WTC11 (cell line): Measurements from ENCODE around the gene GALNTL6. TPM values are rescaled to one million over a fixed set of nuclear protein-coding genes. Genes with fewer than 3 reads are reported as not detected.

Source experiments
- ATAC-seq: fragments of 200-7000 bp; cut with Tn5 transposase; 2 replicates; pipeline ENCODE4 v1.10.0; 2021; ENCODE audit warnings: mild to moderate bottlenecking, moderate library complexity
- CTCF ChIA-PET: fragments of 300-600 bp; sonication (Branson Sonifier 250); formaldehyde crosslinking; loops from one replicate; lab custom pipeline; 2021; ENCODE audit warnings: antibody characterized with exemption; lab: Charles Lee
- POLR2A ChIA-PET: fragments of 350-600 bp; sonication (Branson Sonifier 250); formaldehyde crosslinking; loops from one replicate; lab custom pipeline; 2021; ENCODE audit warnings: antibody characterized with exemption; lab: Charles Lee
- DNase-seq: peaks from one replicate; pipeline ENCODE4 v3.0.0; 2021; ENCODE audit warnings: low spot score
- H3K27ac Mint-ChIP-seq: 2 replicates; pipeline ENCODE4 v1.8.0; 2021; ENCODE audit warnings: mixed read lengths
- H3K27me3 Mint-ChIP-seq: 2 replicates; pipeline ENCODE4 v1.8.0; 2021; ENCODE audit warnings: low read depth, mild to moderate bottlenecking, moderate library complexity, mixed read lengths
- H3K36me3 Mint-ChIP-seq: 2 replicates; pipeline ENCODE4 v1.8.0; 2021; ENCODE audit warnings: mixed read lengths
- H3K4me1 Mint-ChIP-seq: 2 replicates; pipeline ENCODE4 v1.8.0; 2022; ENCODE audit warnings: mixed read lengths
- H3K4me3 Mint-ChIP-seq: 2 replicates; pipeline ENCODE4 v1.8.0; 2021; ENCODE audit warnings: mild to moderate bottlenecking, moderate library complexity, mixed read lengths
- H3K9me3 Mint-ChIP-seq: 2 replicates; pipeline ENCODE4 v1.8.0; 2021; ENCODE audit warnings: mixed read lengths
- ARID4B ChIP-seq: sonication (generic); formaldehyde crosslinking; IDR thresholded peaks from 2 replicates; pipeline ENCODE4 v1.8.0; 2023; ENCODE audit warnings: missing genetic modification reagents, mild to moderate bottlenecking, borderline replicate concordance
- ATF1 ChIP-seq: sonication (generic); formaldehyde crosslinking; IDR thresholded peaks from 2 replicates; pipeline ENCODE4 v1.8.1; 2023; ENCODE audit warnings: mild to moderate bottlenecking, moderate library complexity, missing genetic modification reagents
- ATF2 ChIP-seq: sonication (generic); formaldehyde crosslinking; IDR thresholded peaks from 2 replicates; pipeline ENCODE4 v1.8.1; 2022; ENCODE audit warnings: low read depth, missing genetic modification reagents, borderline replicate concordance
- CREM ChIP-seq: sonication (generic); formaldehyde crosslinking; IDR thresholded peaks from 2 replicates; pipeline ENCODE4 v1.8.1; 2022; ENCODE audit warnings: mild to moderate bottlenecking, missing genetic modification reagents, moderate library complexity
- E2F5 ChIP-seq: sonication (generic); formaldehyde crosslinking; IDR thresholded peaks from 2 replicates; pipeline ENCODE4 v1.8.1; 2022; ENCODE audit warnings: mild to moderate bottlenecking, moderate library complexity, missing genetic modification reagents
- ESRRA ChIP-seq: sonication (generic); formaldehyde crosslinking; IDR thresholded peaks from 2 replicates; pipeline ENCODE4 v1.8.1; 2022; ENCODE audit warnings: mild to moderate bottlenecking, missing genetic modification reagents, borderline replicate concordance
- FOXJ3 ChIP-seq: sonication (generic); formaldehyde crosslinking; IDR thresholded peaks from 2 replicates; pipeline ENCODE4 v1.9.0; 2021; ENCODE audit warnings: missing genetic modification reagents, mild to moderate bottlenecking, borderline replicate concordance
- FOXP1 ChIP-seq: sonication (generic); formaldehyde crosslinking; IDR thresholded peaks from 2 replicates; pipeline ENCODE4 v1.8.0; 2022; ENCODE audit warnings: missing genetic modification reagents, mild to moderate bottlenecking, moderate library complexity, borderline replicate concordance
- GRHL2 ChIP-seq: fragments of 250-450 bp; sonication (Bioruptor Pico); IDR thresholded peaks from 2 replicates; pipeline ENCODE4 v1.8.0; 2022; ENCODE audit warnings: mild to moderate bottlenecking, moderate library complexity; ENCODE audit not compliant: insufficient replicate concordance, severe bottlenecking
- IRF2 ChIP-seq: sonication (generic); formaldehyde crosslinking; IDR thresholded peaks from 2 replicates; pipeline ENCODE4 v1.8.0; 2022; ENCODE audit warnings: low read depth, missing genetic modification reagents, borderline replicate concordance
- JUN ChIP-seq: sonication (generic); formaldehyde crosslinking; IDR thresholded peaks from 2 replicates; pipeline ENCODE4 v1.8.0; 2023; ENCODE audit warnings: mild to moderate bottlenecking, missing genetic modification reagents
- KAT7 ChIP-seq: sonication (generic); formaldehyde crosslinking; IDR thresholded peaks from 2 replicates; pipeline ENCODE4 v1.8.1; 2023; ENCODE audit warnings: missing genetic modification reagents, mild to moderate bottlenecking, borderline replicate concordance
- MYBL2 ChIP-seq: sonication (generic); formaldehyde crosslinking; IDR thresholded peaks from 2 replicates; pipeline ENCODE4 v1.8.1; 2023; ENCODE audit warnings: mild to moderate bottlenecking, moderate library complexity, missing genetic modification reagents
- NFYB ChIP-seq: sonication (generic); formaldehyde crosslinking; conservative IDR thresholded peaks from 2 replicates; pipeline ENCODE4 v1.8.0; 2022; ENCODE audit warnings: low read depth, missing genetic modification reagents
- ZMAT4 ChIP-seq: fragments of 250-450 bp; sonication (Bioruptor Pico); IDR thresholded peaks from 2 replicates; pipeline ENCODE4 v1.9.0; 2021; ENCODE audit warnings: mild to moderate bottlenecking
- ZNF317 ChIP-seq: sonication (generic); formaldehyde crosslinking; IDR thresholded peaks from 2 replicates; pipeline ENCODE4 v1.8.1; 2023; ENCODE audit warnings: low read depth, mild to moderate bottlenecking, moderate library complexity, missing genetic modification reagents, borderline replicate concordance
- ZNF423 ChIP-seq: fragments of 250-450 bp; sonication (Bioruptor Pico); IDR thresholded peaks from 2 replicates; pipeline ENCODE4 v2.1.2; 2022; ENCODE audit warnings: mild to moderate bottlenecking, moderate library complexity
- total RNA-seq: library from RNA; stranded (reverse); gene quantifications from 3 replicates; pipeline ENCODE4 v1.2.3, GENCODE V29; 2021
- TF ChIP-seq, protein P1 (sequence below): sonication (generic); formaldehyde crosslinking; IDR thresholded peaks from 2 replicates; pipeline ENCODE4 v1.8.0; 2023; ENCODE audit warnings: missing genetic modification reagents
- TF ChIP-seq, protein P2 (sequence below): sonication (generic); formaldehyde crosslinking; conservative IDR thresholded peaks from 2 replicates; pipeline ENCODE4 v1.8.1; 2023; ENCODE audit warnings: mild to moderate bottlenecking, low read depth, missing genetic modification reagents, moderate library complexity
- TF ChIP-seq, protein P3 (sequence below): sonication (generic); formaldehyde crosslinking; IDR thresholded peaks from 2 replicates; pipeline ENCODE4 v1.8.0; 2022; ENCODE audit warnings: mild to moderate bottlenecking, missing genetic modification reagents

Gene GALNTL6
- total RNA-seq, 1 experiment from 2014 or later: 0.24 TPM

- Mint-ChIP-seq H3K36me3 (0 out of 2 replicates have a peak, but pooled peaks cover 3% of the 10 kb centered on the region), H3K9me3 (peaks cover 19% of the 10 kb centered on the region), H3K27ac (no peak overlapping the region), H3K27me3 (no peaks in the 10 kb centered on the region), H3K4me1 (peaks cover 5% of the 10 kb centered on the region), H3K4me3 (no peak overlapping the region)
- TF ChIP-seq JUN (CRISPR knock-in tag) (no peak), GRHL2 (CRISPR knock-in tag) (no peak), NFYB (CRISPR knock-in tag) (no peak), ATF1 (CRISPR knock-in tag) (no peak), E2F5 (no peak), MYBL2 (CRISPR knock-in tag) (no peak), FOXJ3 (no peak), ESRRA (CRISPR knock-in tag) (no peak), FOXP1 (CRISPR knock-in tag) (no peak), IRF2 (CRISPR knock-in tag) (no peak), CREM (CRISPR knock-in tag) (no peak)
- TF ChIP-seq, protein P1, sequence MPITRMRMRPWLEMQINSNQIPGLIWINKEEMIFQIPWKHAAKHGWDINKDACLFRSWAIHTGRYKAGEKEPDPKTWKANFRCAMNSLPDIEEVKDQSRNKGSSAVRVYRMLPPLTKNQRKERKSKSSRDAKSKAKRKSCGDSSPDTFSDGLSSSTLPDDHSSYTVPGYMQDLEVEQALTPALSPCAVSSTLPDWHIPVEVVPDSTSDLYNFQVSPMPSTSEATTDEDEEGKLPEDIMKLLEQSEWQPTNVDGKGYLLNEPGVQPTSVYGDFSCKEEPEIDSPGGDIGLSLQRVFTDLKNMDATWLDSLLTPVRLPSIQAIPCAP (CRISPR knock-in tag): no peak
- TF ChIP-seq, protein P2, sequence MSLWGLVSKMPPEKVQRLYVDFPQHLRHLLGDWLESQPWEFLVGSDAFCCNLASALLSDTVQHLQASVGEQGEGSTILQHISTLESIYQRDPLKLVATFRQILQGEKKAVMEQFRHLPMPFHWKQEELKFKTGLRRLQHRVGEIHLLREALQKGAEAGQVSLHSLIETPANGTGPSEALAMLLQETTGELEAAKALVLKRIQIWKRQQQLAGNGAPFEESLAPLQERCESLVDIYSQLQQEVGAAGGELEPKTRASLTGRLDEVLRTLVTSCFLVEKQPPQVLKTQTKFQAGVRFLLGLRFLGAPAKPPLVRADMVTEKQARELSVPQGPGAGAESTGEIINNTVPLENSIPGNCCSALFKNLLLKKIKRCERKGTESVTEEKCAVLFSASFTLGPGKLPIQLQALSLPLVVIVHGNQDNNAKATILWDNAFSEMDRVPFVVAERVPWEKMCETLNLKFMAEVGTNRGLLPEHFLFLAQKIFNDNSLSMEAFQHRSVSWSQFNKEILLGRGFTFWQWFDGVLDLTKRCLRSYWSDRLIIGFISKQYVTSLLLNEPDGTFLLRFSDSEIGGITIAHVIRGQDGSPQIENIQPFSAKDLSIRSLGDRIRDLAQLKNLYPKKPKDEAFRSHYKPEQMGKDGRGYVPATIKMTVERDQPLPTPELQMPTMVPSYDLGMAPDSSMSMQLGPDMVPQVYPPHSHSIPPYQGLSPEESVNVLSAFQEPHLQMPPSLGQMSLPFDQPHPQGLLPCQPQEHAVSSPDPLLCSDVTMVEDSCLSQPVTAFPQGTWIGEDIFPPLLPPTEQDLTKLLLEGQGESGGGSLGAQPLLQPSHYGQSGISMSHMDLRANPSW: no peak
- TF ChIP-seq, protein P3, sequence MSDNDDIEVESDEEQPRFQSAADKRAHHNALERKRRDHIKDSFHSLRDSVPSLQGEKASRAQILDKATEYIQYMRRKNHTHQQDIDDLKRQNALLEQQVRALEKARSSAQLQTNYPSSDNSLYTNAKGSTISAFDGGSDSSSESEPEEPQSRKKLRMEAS: no peak
- DNase-seq (no peak), ATAC-seq (no peak)
- POLR2A ChIA-PET: no interaction called here
- CTCF ChIA-PET: no interaction called here
Observed at GRCh38 chr4:171932238-171932637, 119.0 kb downstream of the GALNTL6 start.

GRCh38 chr4:171940656-171941055 is 127.5 kb downstream of the GALNTL6 start:
- H3K4me3 Mint-ChIP-seq: no peak overlapping the region
- CTCF ChIA-PET: no interaction called here
- H3K27me3 Mint-ChIP-seq: no peaks in the 10 kb centered on the region
- H3K4me1 Mint-ChIP-seq: peaks cover 11% of the 10 kb centered on the region
- POLR2A ChIA-PET: no interaction called here
- H3K9me3 Mint-ChIP-seq: no peaks in the 10 kb centered on the region
- no peak for ATAC-seq
- no peak for DNase-seq
- H3K36me3 Mint-ChIP-seq: no peaks in the 10 kb centered on the region
- no peak overlapping the region for H3K27ac Mint-ChIP-seq
- TF ChIP-seq ZNF423 (CRISPR knock-in tag) (no peak), ATF2 (CRISPR knock-in tag) (no peak), CREM (CRISPR knock-in tag) (no peak), JUN (CRISPR knock-in tag) (no peak), ZNF317 (no peak), ZMAT4 (CRISPR knock-in tag) (no peak), ESRRA (CRISPR knock-in tag) (no peak), ARID4B (no peak), KAT7 (no peak), E2F5 (no peak)
- TF ChIP-seq, protein P2: no peak
